Stimulated activated CD8-positive, alpha-beta memory T cell treated with anti-CD3 and anti-CD28 coated beads, Interleukin-15, amount 100 ng/mL, for 48 hours (primary cell): ENCODE measurements around the gene RAPGEF1.

Source experiments
- DNase-seq, 2 donors: peaks; one replicate each; pipeline ENCODE4 v3.0.0-alpha.2; 2020; ENCODE audit warnings: low read depth in 2 of 2

Gene RAPGEF1

DNA sequence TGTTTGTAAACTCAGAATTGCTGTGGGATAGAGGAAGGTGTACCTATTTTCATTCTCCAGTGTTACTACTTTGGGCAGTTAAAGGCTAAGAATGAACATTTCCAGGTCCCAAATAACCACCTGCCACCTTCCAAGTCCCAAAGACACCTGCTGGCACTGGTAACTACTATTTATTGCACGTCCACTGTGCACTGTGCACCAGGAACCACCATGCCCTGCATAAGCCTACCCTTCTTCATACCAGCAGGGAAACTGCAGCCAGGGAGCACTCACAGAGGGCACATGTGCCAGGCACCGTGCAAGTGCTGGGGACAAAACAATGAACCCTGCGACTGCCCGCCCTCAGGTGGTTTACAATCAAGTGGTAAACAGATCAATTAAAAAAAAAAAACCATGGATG lies 34.9 kb downstream of the RAPGEF1 start:
- no peak for DNase-seq

DNA sequence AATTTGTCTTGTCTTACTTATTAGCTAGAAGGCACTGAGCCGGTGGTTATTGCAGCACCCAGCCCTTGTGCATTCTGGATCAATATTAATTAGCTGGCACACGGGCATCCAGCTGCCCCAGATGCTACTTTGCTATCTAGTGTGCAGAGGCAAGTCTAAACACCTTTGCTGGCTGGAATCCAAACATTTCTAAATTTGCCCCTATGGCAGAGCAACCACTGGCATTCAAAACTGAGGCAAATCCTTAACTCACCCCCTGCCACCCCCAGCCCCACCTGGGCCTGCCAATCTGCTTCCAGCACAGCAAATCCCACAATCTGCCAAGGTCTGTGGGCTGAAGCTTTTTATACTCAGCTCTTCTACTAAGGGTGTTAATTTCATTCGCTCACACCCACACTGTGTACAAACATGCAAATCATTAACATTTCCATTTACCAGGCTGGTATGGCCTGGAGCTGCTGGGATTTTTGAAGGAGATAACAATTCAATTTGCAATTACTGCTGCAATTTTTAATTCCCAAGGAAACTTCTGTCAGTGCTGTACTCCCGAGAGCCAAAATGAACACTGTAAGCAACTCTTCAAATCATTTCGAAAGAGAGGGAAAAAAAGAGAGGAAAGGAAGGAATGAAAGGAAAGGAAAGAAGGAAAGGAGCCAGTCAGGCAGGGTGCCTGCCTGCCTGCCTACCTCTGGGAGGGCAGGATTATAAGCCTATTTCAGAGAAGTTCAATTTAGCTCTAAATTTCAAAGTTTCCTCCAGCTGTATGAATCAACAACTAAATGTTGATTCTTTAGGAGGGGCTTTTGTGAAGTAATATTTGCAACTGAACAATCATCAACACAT lies 35.5 kb downstream of the RAPGEF1 start:
- DNase-seq: no peak

DNA sequence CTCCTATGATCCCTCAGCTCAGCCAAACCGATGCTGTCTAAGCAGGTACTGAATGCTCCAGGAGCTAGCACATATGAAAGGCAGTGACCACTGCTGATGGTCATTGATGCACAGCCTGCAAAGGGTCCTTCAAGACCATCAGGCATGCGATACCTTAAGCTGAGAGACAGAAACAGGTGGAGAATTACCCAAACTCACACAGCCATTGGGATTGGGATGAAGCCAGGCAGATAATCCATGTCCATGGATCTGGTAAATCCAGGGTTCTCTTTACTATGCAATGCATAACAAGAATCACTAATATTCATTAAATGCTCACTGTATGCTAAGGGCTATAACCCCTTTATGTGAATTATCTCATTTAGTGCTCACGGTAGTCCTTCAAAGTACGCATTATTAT lies 36.2 kb downstream of the RAPGEF1 start:
- DNase-seq: no peak

DNA sequence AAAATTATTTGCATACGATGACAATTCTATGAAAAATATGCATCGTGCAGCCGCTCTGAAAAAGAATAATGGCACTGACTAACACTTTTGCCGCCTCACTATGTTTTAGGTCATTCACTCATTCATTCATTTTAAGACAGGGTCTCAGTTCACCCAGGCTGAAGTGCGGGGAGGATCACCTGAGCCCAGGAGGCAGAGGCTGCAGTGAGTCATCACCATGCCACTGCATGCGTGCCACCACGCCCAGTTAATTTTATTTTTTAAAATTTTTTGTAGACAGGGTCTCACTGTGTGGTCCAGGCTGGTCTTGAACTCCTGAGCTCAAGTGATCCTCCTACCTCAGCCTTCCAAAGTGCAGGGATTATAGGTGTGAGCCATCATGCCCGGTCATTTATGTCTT lies 37.0 kb downstream of the RAPGEF1 start:
- no peak for DNase-seq

DNA sequence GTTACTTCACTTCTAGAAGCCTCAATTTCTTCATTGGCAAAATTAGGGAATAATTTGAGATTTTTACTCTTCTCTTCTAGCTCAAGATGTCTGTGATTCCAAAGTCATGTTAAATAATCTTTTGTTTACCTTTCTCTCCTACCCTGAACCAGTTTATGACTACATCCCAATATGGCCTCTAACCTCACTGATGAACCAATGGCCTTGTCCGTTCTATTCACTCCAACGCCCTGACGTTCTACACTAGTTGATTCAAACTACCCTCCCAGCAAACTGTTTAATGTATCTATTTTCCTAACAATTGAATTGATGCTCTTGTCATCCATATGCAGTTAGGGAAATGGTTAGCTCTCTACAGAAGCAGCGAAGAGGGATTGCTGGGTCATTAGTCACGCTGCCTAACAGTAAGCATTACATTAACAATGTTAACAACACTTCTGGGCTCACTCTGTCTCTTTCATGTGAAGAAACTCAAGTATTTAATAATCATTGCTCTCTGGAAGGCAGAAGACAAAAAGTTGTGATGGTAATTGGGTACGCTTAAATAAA lies 38.0 kb downstream of the RAPGEF1 start:
- no peak for DNase-seq

DNA sequence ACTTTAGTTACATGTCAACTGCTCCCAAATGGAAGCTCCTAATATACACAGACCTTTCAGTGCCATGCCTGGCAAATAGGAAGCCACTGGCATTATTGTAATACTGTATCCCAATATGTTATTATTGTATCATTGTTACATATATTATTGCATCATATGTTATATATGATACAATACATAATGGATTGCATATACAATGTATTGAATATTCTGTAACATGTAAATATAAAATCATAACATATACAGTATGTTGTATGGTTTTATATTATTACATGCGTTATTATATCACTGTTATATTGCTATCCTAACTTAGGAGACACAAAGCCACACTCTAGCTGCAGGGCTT lies 38.5 kb downstream of the RAPGEF1 start:
- no peak for DNase-seq

DNA sequence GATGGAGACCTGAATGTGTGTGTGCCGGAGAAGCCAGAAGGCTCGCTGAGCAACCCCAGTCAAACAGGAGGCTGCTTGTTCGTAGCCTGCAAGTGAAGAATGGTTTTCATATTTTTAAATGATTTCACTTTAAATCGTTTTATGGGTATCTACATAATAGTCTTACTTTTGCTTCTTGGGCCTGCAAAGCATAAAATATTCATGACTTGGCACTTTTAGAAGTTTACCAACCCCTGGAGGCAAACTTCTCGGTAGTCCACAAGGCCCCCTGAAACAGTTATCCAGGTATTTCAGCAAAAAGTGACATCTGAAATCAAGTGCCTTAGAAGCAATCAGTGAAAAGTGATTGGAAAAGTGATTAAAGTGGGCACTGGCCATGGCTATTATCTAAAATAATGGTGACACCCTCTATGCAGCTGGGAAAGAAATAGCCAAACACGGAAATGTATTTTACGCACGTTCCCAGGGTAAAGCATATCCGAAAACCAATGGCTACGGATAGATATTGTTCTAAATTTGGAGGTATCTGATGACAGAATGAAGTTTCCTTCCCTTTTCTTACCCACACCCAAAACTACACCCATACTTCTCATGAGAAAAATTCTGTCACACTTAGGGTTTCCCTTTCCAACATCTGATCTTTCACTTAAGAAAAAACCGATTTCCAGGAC lies 39.0 kb downstream of the RAPGEF1 start:
- no peak for DNase-seq

DNA sequence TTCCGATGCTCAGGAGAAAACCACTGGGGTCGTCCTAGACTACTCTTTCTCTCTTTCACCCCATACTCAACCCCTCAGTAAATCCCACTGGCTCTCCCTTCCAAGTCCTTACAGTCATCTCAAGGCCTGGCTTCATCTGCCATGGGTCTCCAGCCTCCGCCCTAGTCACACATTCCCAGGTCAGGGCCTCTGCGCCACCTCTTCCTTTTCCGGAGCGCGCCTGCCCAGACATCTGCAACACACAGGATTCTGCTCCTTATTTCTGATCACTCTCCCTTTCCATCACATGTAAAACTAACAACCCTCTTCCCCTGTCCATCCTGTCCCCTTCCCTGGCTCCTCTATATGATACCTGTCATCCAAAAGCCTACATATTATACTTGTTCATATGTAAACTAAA lies 39.8 kb downstream of the RAPGEF1 start:
- DNase-seq: no peak

DNA sequence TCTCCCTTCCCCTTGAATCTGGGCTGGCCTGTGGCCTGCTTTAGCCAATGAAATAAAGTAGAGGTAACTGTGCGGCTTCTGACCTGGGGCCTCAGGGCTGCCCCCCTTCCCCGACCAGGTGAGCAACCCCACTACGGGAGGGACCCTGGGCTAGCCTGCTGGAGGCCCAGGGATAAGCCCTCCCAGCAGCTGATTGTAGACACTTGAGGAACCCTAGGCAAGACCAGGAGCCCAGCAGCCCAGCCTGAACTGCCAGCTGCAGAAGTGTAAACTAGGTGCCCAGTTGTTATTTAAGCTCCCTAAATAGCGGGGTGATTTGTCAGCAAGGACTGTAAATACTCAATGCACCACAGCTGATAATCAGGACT lies 41.3 kb downstream of the RAPGEF1 start:
- no peak for DNase-seq

DNA sequence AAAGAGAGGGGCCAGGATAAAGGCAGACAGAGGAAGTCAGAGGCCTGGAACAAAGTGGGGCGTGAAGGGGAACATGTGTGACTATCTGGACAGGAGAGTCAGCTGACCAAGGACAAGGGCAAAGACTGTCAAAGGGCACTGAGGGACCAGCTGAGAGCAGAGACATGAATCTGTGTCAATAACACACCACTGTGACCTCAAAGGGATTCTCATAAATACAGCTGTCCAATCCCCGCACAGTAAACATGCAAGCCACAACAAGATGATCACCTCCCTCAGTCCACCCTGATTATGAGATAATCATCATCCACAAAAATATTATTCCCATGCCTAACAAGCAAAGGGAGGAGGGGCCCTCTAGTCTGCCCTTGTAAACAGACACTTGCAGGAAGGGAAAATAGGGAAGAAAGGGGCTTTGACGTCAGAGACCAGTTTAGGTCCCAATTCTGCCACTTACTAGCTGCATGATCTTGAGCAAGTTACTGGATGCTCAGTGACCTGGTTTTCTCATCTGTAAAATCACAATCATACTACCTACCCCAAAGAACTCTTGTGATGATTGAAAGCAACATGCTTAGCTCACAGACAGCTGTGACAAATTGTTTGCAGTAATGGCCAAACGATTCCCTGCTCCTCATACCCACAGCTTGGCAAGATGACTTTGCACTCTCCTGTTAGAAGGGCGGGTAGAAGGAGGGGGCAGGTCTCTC lies 41.8 kb downstream of the RAPGEF1 start:
- no peak for DNase-seq

DNA sequence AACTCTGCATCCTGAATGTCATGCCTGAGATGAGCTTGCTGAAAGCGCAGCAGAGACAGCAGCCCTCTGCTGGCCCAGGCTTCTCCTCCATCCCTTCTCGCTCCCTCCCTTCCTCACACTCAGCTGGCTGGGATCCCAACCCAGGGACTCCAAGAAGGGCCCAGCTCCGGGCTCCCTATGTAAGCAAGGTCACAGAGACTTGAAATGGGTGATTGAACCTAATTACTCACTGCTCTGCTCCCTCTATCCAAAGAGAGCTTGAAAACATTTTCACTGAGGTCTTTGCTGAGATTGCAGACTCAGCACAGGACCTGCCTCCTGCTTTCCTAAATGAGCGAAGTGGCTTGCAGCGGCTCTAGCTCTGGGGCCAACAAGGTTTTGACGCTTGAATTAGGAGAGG lies 42.8 kb downstream of the RAPGEF1 start:
- DNase-seq: no peak

DNA sequence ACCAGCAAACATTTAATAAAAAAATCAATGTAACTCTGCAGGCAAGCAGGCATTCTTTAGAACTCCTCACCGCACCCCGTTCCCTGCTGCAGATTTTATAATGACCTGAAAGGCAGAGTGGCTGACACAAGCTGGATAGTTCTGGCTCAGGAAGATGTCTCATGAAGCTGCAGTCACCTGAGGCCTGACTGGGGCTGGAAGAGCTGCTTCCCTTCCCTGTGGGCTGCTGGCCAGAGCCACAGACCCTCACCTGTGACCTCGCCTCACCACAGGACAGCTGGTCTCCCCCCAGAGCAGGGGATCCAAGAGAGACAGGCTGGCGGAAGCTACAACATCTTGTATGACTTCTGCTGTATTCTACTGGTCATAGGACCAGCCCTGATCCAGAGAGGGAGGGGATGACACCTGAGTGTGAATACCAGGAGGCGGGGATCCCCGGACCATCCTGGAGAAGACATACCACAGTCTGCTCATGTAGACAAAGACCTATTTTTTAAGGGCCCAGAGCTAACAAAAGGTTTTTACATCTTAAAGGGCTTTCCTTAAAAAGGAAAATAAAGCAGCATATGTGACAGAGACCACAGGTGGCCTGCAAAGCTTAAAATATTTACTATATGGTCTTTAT lies 43.9 kb downstream of the RAPGEF1 start:
- DNase-seq: no peak

DNA sequence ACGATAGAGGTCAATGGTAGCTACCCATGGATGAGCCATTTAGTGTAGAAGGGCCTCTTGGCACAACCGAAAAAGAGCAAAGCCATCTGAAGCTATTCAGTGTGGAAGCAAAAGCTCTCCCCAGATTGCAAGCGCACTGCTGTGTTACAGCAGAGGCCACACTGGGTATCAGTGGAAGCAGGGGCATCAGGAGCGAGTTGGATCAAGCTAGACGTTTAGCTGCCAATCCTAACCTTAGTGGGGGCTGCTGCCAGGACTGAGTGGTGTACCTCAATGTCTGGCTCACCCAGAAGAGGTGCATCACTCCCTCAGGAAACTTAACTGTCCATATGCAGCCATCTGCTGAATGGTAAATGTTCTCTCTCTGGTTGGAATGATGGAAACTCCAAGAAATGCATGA lies 44.5 kb downstream of the RAPGEF1 start:
- DNase-seq: no peak

DNA sequence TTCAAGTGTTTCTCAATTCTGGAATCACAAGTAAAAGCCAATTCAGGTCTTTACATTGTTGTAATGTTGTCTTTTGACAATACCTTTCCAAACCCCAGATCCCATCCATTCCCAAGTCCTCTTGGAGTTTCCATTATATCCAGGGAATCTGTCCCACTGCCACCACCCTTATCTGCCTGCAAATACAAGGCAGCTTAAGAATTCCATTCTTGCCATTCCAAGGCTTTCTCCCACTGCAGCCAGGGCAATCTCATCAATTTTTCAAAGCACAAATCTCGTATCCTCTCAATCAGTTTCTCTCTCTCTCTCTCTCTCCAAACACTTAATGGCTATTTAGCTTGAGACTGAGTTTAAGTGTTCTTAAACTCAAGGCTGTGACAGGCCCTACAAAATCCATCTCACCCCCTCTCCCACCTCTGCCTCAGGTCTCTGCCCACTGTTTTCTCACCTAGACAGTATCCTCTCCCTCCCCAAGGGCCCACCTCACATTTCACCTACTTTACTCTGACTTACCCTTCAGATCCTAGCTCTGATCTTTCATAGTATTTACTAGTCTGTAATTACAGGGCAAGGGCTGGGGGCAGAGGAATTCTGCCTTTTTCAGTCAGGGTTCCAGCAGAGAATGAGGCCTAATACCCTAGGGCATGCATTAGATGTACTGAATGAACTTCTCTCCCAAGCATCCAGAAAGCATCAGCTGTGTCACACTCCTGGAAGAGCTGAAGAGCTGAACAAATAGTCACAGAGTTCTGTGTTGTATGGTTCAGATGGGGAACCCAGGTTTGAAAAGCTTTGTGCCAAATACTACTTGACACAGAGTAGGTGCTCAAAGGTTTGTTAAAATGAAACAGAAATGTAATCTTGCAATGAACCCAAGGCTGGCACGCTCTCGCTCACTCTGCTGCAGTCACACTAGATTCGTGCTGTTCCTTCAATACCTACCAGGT lies 46.0 kb downstream of the RAPGEF1 start:
- DNase-seq: no peak

DNA sequence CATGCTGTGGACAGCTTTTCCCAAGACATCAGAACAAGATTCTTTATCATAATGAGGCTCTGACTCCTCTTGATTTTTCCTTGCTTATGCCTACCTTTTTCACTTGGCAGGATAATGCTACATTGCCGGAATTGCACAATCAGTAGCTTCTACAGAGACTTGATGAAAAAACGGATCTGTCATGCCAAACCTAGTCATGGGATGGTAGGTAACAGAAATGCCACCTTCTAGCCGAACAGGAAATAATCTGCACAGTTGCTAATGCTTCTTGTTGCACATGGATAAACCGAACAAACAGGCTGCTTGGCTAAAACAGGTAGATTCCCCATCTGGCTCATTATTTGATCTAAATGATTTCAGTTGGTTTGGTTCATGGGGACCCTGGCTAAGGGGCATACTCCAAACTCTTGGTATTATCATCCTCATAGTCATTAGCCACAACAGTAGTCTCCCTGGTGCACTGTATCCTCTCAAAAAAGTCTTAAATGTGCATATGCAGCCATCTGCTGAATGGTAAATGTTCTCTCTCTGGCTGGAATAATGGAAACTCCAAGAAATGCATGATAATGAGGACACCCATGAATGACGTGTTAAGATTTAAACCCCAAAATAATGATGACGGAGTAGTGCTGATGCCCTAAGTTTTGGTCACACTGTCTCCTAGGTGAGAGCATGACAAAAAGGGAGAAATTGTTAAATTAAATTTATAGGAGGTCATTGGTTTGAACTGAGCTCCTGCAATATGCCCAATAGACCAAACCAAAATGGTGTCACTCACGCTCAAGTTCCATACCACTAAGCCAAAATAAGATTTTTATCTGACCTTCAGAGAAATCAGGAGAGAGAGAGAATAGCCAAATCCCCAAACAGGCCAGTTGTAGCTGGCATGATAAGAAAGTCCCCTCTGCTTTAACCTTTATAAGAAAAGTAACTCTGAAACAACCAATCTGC lies 47.0 kb downstream of the RAPGEF1 start:
- no peak for DNase-seq

DNA sequence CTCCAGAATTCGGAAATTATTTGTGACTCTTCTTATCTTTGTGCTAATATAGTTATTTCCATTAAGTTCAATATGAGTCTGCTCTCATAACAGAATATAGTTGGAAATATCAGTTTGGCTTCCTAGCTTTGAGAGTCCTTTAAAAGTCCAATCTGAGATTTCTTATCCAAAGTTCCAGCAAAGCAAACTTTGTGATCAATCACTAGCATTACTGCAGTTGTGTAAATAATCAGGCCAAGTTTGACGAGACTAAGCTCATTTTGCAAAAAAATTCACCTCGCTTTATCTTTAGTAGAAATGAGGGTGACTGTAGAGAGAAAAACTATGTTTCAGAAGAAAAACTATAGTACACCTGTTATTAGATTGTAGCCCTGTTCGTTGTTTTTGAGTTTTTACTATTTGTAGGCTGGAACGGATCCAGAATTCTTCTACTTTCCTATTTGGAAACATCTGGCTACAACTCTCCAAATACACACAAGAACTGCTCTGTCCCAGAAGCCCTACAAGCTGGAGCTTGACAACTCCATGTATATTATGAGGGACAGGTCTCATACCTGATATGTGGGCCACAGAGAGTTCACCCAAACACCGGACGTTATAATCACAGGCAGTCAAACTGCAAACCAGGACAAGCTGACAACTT lies 47.8 kb downstream of the RAPGEF1 start:
- DNase-seq: no peak

DNA sequence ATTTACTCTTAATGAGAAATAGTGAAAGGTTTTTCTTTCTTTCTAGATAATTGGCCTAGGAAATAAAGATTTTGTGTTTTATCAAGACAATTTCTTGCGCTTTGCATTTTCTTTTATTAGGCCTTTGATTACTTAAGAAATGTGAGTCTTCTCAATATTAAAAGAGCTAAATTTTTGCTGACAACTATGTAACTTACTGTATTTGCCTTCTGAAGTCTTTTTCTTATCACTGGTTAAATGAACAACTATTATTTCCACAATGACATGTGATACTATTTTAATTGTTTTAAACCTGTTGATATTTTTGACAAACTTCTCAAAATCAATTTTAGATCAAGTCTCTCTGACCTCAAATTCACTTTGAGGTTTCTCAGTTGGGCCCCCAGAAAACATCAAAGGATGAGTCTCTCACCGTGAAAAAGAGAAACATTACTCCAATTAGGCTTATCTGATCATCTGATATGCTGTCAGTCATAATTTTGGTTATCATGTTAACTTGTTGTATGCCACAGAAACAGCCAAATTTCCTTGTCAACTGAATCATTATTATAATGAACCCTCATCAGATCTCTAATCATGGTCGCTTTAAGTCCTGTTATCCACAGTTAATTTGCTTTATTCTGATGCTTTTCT lies 48.8 kb downstream of the RAPGEF1 start:
- DNase-seq: no peak

DNA sequence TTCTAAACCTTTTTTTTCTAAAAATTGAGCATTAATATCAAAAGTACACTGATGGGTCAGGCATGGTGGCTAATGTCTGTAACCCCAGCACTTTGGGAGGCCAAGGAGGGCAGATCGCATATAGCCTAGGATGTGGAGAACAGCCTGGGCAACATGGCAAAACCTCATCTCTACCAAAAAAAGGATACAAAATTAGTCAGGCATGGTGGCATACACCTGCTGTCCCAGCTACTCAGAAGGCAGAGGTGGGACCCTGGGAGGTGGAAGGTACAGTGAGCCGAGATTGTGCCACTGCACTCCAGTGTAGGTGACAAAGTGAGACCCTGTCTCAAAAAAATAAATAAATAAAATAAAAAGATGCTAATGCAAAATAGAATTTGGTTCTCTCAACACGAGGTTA lies 49.4 kb downstream of the RAPGEF1 start:
- no peak for DNase-seq

DNA sequence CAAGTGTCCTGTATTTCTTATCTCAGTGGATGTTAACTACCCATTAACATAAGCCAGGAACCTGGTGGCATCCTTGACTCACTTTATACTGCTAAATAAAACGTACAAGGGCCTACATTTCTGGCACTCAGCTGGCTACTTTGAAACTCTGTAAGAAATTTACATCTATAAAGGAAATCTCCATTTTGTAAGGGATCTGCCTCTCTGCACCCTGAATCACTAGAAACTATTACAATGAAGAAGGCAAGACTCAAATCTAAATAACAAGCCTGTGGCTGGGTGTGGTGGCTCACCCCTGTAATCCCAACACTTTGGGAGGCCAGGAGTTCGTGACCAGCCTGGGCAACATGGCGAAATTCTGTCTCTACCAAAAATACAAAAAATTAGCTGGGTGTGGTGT lies 51.5 kb downstream of the RAPGEF1 start:
- no peak for DNase-seq
